Non-pigmented ciliary epithelial cell (primary cell): ENCODE data around the gene LGALS8.

ENCODE experiments used
- DNase-seq: peaks from one replicate; pipeline ENCODE4 v3.0.0-alpha.2; 2010; ENCODE audit warnings: low read depth

LGALS8 gene

GRCh38 chr1:236509647-236510401, 14.0 kb upstream of the LGALS8 start:
- DNase-seq: no peak

DNA sequence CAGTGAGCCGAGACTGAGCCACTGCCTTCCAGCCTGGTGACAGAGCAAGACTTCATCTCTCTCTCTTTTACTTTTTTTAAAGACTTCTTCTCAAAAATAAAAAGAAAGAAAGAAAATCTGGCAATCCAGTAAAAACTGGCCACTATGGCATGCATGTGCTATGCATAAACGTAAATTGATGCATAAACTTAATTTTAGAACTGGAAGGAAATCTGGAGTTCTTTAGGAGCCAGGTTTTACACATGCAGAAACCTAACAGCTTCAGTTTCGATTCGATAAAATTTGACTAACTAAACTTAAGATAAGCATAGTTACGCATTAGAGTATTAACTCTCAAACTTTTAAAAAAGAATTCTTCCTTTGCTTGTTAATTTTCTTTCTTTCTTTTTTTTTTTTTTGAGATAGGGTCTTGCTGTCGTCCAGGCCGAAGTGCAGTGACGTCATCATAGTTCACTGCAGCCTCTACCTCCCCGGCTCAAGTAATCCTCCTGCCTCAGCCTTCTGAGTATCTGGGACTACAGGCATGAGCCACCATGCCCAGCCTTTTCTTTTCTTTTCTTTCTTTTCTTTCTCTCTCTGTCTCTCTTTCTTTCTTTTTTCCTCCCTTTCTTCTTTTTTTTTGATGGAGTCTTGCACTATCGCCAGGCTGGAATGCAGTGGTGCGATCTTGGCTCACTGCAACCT, 11.9 kb upstream of the LGALS8 start:
- DNase-seq: no peak

DNA sequence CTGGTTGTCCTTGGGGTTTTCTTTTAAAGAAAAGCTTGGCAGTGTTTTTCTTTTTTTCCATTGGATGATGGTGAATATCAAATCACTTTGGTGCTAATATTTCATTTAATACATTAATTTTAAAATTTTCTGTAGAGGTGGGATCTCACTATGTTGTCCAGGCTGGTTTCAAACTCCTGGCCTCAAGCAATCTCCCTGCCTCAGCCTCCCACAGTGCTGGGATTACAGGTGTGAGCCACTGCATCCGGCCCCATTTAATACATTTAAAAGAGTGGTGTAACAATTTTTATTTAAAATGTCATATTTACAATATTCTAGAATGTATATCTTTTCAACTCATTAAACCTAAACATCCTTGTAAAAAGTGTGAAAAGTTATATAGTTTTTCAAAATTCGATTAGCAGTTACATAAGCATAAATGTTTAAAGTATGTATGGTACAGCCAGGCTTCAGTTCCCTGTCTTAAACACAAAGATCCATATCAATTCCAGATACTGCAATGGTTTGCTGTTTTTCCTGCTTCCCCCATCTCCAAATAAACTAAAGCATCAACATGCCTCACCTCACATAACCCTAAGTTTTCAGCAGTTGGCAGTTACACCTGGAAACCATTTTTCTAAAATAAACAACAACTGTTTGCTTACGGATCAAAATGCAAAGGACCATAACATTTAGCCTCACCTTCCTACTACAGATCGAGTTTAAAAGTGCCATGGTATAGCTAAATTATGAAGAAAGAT, 8.9 kb upstream of the LGALS8 start:
- no peak for DNase-seq

DNA sequence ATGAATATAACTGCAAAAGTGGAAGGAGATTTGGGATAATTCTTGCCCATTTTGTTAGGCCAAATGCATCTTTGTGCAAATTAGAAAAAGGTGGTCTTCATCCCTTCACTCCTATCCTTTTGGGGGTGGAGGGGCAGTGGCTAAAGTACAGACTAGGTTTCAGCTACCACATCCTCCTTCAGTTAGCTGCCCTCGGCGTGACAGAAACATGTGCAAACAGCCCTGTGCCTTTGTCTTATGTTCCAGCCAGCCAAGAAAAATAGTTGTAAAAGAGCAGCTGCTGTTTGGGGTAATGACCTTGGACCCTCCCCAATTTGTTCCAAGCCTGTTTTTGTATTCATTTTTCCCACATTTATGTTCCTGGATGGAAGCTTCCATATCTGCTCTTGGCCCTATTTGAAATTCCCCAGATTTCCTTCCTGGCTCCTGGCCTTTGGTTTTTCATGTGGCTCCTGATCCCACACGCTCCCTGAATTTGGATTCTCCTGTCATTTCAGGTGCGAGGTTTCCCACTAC, 8.3 kb upstream of the LGALS8 start:
- no peak for DNase-seq

DNA sequence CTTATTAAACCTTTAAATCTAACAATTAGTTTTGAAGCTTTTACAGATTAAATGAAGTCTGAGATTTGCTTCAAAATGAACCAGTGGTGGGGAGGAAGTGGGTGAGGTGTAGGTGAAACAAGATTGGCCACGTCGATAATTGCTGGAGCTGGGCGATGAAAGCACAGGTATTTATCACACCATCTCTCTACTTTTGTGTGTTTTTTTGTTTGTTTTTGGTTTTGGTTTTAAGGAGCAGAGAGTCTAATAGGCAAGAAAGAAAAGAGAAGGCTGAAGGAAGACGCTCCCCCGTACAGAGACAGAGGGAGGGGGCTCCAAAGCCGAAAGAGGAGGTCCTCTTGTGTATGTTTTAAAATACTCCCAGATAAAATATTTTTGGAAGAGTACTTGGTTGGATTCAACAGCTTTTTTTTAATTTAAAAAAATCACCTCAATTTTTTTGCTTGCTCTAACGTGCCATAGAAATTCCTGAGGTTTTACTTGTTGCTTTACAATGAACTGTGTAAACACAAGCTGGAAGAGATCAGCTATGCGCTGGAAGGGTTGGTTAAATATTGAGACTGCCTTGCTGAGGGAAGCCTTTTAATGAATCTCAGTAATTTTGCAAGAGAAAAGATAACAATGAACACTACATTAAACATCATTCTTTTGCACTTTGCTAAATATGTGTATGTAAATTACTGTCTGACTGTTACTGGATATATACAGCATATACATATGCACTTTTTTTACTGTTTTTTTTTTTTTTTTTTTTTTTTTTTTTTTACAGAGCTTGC, 6.7 kb upstream of the LGALS8 start:
- no peak for DNase-seq

DNA sequence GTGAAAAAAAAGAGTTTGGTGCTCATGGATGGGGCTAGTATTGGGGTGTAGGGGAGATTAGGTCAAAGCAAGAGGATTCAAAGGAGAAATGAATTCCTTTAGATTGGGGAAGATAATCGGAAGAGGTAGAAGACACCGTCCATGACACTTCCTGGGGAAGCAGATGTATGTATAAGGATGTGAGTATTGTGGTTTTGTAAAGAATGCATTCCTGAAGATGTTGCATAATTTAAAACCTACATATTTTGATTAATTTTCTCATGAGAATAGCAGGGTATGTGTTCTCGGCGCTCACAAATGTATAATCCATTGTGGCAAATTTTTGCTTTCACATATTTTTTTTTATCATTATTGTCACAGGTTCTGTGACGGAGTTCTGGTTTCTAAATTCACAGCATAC, 5.5 kb upstream of the LGALS8 start:
- DNase-seq: no peak

- no peak for DNase-seq
Observed at GRCh38 chr1:236520445-236521005, 3.3 kb upstream of the LGALS8 start.

- no peak for DNase-seq
Observed at GRCh38 chr1:236522937-236523703, 662 bp upstream of the LGALS8 start.

DNA sequence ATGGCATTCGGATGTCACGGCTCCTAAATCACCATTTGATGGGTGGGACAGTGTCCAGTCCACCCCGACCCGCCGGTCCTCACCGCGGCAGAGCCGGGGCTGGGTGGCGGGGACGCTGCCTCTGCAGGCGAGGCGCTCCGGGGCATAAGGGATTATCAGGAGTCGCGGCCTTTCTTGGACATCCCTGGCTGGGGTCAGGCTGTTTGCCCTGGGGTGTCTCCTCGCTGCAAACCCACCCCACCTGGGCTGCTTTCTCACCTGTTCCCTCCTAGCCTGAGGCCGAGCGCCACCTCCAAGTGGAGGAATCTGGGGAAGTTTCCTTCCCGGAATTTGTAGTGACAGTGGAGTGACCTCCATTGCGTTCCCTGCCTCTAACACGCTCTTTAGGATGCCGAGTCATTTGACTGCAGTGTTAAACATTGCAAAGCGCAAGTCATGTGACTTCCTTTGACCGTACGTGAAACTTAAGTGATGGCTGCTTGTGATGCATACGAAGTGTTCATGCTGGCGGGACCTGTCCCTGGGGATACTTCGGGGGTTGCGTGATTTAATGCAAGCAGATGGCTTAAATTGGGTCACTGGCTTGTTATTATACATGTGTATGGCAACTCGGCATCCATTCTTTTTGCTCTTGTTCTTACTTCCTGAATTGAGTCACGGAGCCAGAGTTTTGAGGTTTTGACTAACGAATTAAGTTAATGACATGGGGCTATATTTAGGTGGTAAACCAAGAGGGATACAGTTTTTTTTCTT, 536 bp downstream of the LGALS8 start:
- no peak for DNase-seq

DNA sequence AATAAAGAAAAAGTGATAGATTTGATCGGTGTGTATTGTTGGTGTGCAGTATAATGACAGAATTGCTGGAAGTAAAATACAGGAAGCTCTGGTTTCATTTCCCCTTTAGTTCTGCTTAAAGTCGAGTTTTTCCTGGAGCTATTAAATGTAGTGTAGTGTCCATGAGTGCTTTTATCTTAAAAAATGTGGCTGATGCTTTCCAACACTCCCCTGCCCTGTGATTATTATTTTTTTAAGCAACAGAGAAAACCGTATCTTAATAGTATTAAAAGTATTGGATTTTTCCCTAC, 1.1 kb downstream of the LGALS8 start:
- no peak for DNase-seq

DNA sequence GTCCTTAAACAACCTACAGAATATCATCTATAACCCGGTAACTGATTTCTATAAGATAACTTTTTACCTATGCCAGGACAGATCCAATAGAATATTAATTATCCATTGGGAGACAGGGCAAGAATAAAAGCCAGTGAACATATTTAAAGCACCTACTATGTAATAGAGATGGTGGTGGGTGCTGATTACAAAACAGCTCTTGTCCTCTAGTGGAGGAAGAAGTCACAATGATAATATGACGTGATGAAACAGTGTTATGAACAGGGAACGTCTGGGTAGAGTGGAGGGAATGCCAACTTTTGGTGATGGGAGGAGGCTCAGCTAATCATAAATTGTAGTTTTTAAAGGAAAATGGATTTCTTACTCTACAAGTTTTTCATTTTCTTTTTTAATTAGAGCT, 2.3 kb downstream of the LGALS8 start:
- no peak for DNase-seq

- DNase-seq: no peak
Observed at GRCh38 chr1:236530286-236530685, 6.5 kb downstream of the LGALS8 start.

DNA sequence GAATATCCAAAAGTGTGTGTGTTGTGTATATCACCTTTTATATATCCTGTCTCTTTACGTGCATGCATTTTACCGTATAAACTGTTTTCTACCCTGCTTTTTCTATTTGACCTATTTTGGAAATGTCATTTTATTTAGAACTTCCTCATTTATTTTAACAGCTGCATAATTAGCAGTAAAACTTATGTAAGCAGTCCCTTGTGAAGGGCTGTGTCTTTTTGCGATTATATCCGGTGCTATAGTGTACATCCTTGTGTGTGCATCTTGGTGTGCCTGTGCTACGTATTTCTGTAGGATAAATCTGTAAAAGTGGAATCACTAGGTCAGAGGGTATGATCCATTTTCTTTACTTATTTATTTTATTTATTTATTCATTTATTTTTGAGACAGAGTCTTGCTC, 7.2 kb downstream of the LGALS8 start:
- no peak for DNase-seq

DNA sequence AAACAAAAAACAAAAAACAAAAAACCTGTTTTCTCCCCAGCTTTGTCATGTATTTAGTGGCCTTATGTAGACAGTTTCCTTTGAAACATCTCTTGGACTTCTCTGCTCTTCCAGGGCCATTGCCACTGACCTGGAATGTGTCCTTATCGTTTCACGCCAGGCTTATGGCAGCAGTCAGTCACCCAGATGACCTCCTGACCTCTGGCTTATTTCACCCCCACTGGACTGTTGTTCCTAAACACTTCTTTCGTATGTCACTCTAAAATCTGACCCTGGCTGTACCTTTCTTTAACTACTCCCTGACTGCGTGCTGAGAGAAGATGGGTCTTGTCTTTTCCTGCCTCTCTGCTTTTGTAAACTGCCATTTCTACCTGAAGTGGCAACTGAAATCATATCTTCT, 9.1 kb downstream of the LGALS8 start:
- no peak for DNase-seq

GRCh38 chr1:236534151-236534651, 10.4 kb downstream of the LGALS8 start:
- DNase-seq: peak; percentile 45

GRCh38 chr1:236535190-236535589, 11.4 kb downstream of the LGALS8 start:
- DNase-seq: no peak

- no peak for DNase-seq
Observed at GRCh38 chr1:236535662-236536161, 11.9 kb downstream of the LGALS8 start.

DNA sequence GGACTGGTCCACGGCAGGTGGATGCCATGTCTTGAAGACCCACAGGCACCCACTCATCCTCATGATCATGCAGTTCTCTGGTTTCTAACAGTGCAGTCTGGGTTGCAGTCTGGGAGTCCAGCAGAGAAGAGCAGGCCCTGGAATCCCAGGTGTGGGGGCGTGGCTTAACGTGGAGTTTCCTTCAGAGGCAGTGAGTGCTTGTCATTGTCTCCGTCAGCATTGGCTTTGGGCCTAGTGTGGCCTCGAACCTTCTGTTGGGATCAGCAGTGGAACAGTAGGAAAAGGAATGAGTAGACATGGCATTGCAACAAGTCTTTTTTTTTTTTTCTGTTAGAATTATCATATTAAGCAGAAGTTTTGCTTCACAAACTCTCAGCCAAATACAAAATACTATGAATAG, 12.8 kb downstream of the LGALS8 start:
- DNase-seq: no peak

- no peak for DNase-seq
Observed at GRCh38 chr1:236540813-236541465, 17.2 kb downstream of the LGALS8 start.

GRCh38 chr1:236541710-236542109, 17.9 kb downstream of the LGALS8 start:
- no peak for DNase-seq
